ENCODE results near the gene MRM2.

MRM2 gene

GRCh38 chr7:2276107-2276506, 34.1 kb upstream of the MRM2 start:
- Histone ChIP-seq H3K36me3 (ENCODE audit: control insufficient read depth in 2 of 2, insufficient read depth in 1 of 2, low read length in 2 of 2) (peaks cover 0 to 2% of the 10 kb centered on the region in 2 experiments; a peak in 1 of 3 replicates), H3K4me3 (ENCODE audit: low read depth, low read length) (no peak overlapping the region), H3K9me3 (ENCODE audit: control insufficient read depth, insufficient read depth, low read depth, low read length) (no peaks in the 10 kb centered on the region), H3K4me1 (ENCODE audit: control insufficient read depth, insufficient read depth, low read length) (no peaks in the 10 kb centered on the region), H3K27ac (ENCODE audit: extremely low read depth, low read depth, low read length) (no peak overlapping the region)
- ChIA-PET POLR2A (no interaction called here), CTCF (no interaction called here)
- TF ChIP-seq, protein P1, sequence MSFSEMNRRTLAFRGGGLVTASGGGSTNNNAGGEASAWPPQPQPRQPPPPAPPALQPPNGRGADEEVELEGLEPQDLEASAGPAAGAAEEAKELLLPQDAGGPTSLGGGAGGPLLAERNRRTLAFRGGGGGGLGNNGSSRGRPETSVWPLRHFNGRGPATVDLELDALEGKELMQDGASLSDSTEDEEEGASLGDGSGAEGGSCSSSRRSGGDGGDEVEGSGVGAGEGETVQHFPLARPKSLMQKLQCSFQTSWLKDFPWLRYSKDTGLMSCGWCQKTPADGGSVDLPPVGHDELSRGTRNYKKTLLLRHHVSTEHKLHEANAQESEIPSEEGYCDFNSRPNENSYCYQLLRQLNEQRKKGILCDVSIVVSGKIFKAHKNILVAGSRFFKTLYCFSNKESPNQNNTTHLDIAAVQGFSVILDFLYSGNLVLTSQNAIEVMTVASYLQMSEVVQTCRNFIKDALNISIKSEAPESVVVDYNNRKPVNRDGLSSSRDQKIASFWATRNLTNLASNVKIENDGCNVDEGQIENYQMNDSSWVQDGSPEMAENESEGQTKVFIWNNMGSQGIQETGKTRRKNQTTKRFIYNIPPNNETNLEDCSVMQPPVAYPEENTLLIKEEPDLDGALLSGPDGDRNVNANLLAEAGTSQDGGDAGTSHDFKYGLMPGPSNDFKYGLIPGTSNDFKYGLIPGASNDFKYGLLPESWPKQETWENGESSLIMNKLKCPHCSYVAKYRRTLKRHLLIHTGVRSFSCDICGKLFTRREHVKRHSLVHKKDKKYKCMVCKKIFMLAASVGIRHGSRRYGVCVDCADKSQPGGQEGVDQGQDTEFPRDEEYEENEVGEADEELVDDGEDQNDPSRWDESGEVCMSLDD (tag by site-specific recombination; IDR thresholded peaks at IDR 0.05): no peak
- TF ChIP-seq ZNF121 (tag by site-specific recombination; IDR thresholded peaks at IDR 0.05) (no peak), ZNF324 (tag by site-specific recombination; IDR thresholded peaks at IDR 0.05) (no peak), GLI4 (tag by site-specific recombination; IDR thresholded peaks at IDR 0.05) (no peak), ZNF37A (tag by site-specific recombination; IDR thresholded peaks at IDR 0.05) (no peak), ZNF785 (tag by site-specific recombination; IDR thresholded peaks at IDR 0.05) (no peak), ZNF155 (tag by site-specific recombination; IDR thresholded peaks at IDR 0.05) (no peak), ZBTB20 (tag by site-specific recombination; IDR thresholded peaks at IDR 0.05) (no peak), WT1 (tag by site-specific recombination; IDR thresholded peaks at IDR 0.05) (no peak), ZNF23 (tag by site-specific recombination; IDR thresholded peaks at IDR 0.05; ENCODE audit: borderline replicate concordance) (no peak)

GRCh38 chr7:2275101-2275500, 33.1 kb upstream of the MRM2 start:
- TF ChIP-seq SCRT1 (tag by site-specific recombination; IDR thresholded peaks at IDR 0.05; ENCODE audit: borderline replicate concordance) (no peak), ZNF280D (tag by site-specific recombination; IDR thresholded peaks at IDR 0.05) (no peak), ZNF223 (tag by site-specific recombination; IDR thresholded peaks at IDR 0.05) (no peak), ZNF416 (tag by site-specific recombination; IDR thresholded peaks at IDR 0.05) (no peak), ZNF473 (tag by site-specific recombination; IDR thresholded peaks at IDR 0.05) (no peak), ZNF549 (tag by site-specific recombination; IDR thresholded peaks at IDR 0.05) (no peak), INSM2 (tag by site-specific recombination; IDR thresholded peaks at IDR 0.05) (no peak), SCRT2 (tag by site-specific recombination; IDR thresholded peaks at IDR 0.05) (no peak), MZF1 (tag by site-specific recombination; IDR thresholded peaks at IDR 0.05; ENCODE audit: borderline replicate concordance) (no peak), BCL11B (tag by site-specific recombination; IDR thresholded peaks at IDR 0.05; ENCODE audit: low read depth) (no peak), GLI4 (tag by site-specific recombination; IDR thresholded peaks at IDR 0.05) (no peak), ZNF169 (tag by site-specific recombination; IDR thresholded peaks at IDR 0.05) (no peak), ZNF174 (tag by site-specific recombination; IDR thresholded peaks at IDR 0.05) (no peak), ZNF785 (tag by site-specific recombination; IDR thresholded peaks at IDR 0.05) (no peak)
- Histone ChIP-seq H3K27ac (ENCODE audit: extremely low read depth, low read depth, low read length) (no peak overlapping the region), H3K36me3 (ENCODE audit: control insufficient read depth in 2 of 2, insufficient read depth in 1 of 2, low read length in 2 of 2) (peaks cover 0 to 4% of the 10 kb centered on the region in 2 experiments; a peak in 1 of 3 replicates), H3K9me3 (ENCODE audit: control insufficient read depth, insufficient read depth, low read depth, low read length) (no peaks in the 10 kb centered on the region), H3K4me1 (ENCODE audit: control insufficient read depth, insufficient read depth, low read length) (no peaks in the 10 kb centered on the region), H3K4me3 (ENCODE audit: low read depth, low read length) (no peak overlapping the region)
- ChIA-PET POLR2A (no interaction called here), CTCF (no interaction called here)
